Measurements from ENCODE around the gene MEIS1. TPM values are rescaled to one million over a fixed set of nuclear protein-coding genes. Genes with fewer than 3 reads are reported as not detected.

The MEIS1 gene
- total RNA-seq, 1 donor from 2014 or later, result 3.6 TPM

GRCh38 chr2:66430505-66431273, 4.2 kb upstream of the MEIS1 start:
- no peak for TF ChIP-seq CTCF (IDR thresholded peaks at IDR 0.05; ENCODE audit: insufficient read depth, low read length, poor library complexity, severe bottlenecking)
- no peak for DNase-seq (ENCODE audit: low read depth)
- Histone ChIP-seq H3K4me3 (ENCODE audit: low read depth, low read length) (no peak overlapping the region), H3K27me3 (ENCODE audit: control insufficient read depth, insufficient read depth, low read length) (peaks cover 36% of the 10 kb centered on the region), H3K36me3 (ENCODE audit: control insufficient read depth, insufficient read depth, low read length) (no peaks in the 10 kb centered on the region)

GRCh38 chr2:66431274-66431642, 3.7 kb upstream of the MEIS1 start:
- Histone ChIP-seq H3K4me3 (ENCODE audit: low read depth, low read length) (no peak overlapping the region), H3K27me3 (ENCODE audit: control insufficient read depth, insufficient read depth, low read length) (peaks cover 30% of the 10 kb centered on the region), H3K36me3 (ENCODE audit: control insufficient read depth, insufficient read depth, low read length) (no peaks in the 10 kb centered on the region)
- DNase-seq (ENCODE audit: low read depth), result no peak
- TF ChIP-seq CTCF (IDR thresholded peaks at IDR 0.05; ENCODE audit: insufficient read depth, low read length, poor library complexity, severe bottlenecking), result no peak

GRCh38 chr2:66431846-66432587, 2.9 kb upstream of the MEIS1 start:
- TF ChIP-seq CTCF (IDR thresholded peaks at IDR 0.05; ENCODE audit: insufficient read depth, low read length, poor library complexity, severe bottlenecking), result no peak
- Histone ChIP-seq H3K4me3 (ENCODE audit: low read depth, low read length) (no peak overlapping the region), H3K36me3 (ENCODE audit: control insufficient read depth, insufficient read depth, low read length) (no peaks in the 10 kb centered on the region), H3K27me3 (ENCODE audit: control insufficient read depth, insufficient read depth, low read length) (peaks cover 27% of the 10 kb centered on the region)
- no peak for DNase-seq (ENCODE audit: low read depth)

GRCh38 chr2:66432801-66433694, 1.9 kb upstream of the MEIS1 start:
- Histone ChIP-seq H3K27me3 (ENCODE audit: control insufficient read depth, insufficient read depth, low read length) (peaks cover 37% of the 10 kb centered on the region), H3K36me3 (ENCODE audit: control insufficient read depth, insufficient read depth, low read length) (no peaks in the 10 kb centered on the region), H3K4me3 (ENCODE audit: low read depth, low read length) (peak overlapping the region; percentile 58)
- peak; percentile 70 for DNase-seq (ENCODE audit: low read depth)
- TF ChIP-seq CTCF (IDR thresholded peaks at IDR 0.05; ENCODE audit: insufficient read depth, low read length, poor library complexity, severe bottlenecking), result no peak

- no peak for DNase-seq (ENCODE audit: low read depth)
- no peaks in the 10 kb centered on the region for H3K36me3 ChIP-seq (ENCODE audit: control insufficient read depth, insufficient read depth, low read length)
- peak overlapping the region; percentile 58 for H3K4me3 ChIP-seq (ENCODE audit: low read depth, low read length)
- TF ChIP-seq CTCF (IDR thresholded peaks at IDR 0.05; ENCODE audit: insufficient read depth, low read length, poor library complexity, severe bottlenecking), result no peak
- H3K27me3 ChIP-seq (ENCODE audit: control insufficient read depth, insufficient read depth, low read length), result peaks cover 41% of the 10 kb centered on the region
Measured at GRCh38 chr2:66433695-66433944, 1.3 kb upstream of the MEIS1 start.
